GM12891 (cell line): ENCODE results near the gene EED.

ENCODE experiments used
- DNase-seq: peaks from one replicate; pipeline ENCODE4 v3.0.0; 2011; ENCODE audit warnings: low spot score; ENCODE audit not compliant: insufficient read length
- FAIRE-seq: peaks from 2 replicates; lab custom pipeline; 2011; peaks lifted over from hg19 to GRCh38; lab: Jason Lieb, UNC
- PAX5 ChIP-seq: IDR thresholded peaks from 2 replicates; pipeline ENCODE4 v1.6.1; 2011; ENCODE audit warnings: low read length, moderate library complexity, mild to moderate bottlenecking; ENCODE audit not compliant: insufficient read depth, severe bottlenecking
- POLR2A ChIP-seq: IDR thresholded peaks from 2 replicates; pipeline ENCODE4 v1.6.1; 2011; ENCODE audit warnings: low read depth, low read length, control low read depth
- POLR2AphosphoS5 ChIP-seq: IDR thresholded peaks from 2 replicates; pipeline ENCODE4 v1.6.1; 2011; ENCODE audit warnings: low read depth, low read length, control low read depth
- POU2F2 ChIP-seq: IDR thresholded peaks from 2 replicates; pipeline ENCODE4 v1.6.1; 2011; ENCODE audit warnings: low read depth, mild to moderate bottlenecking, control low read depth, low read length, moderate library complexity
- SPI1 ChIP-seq: IDR thresholded peaks from 2 replicates; pipeline ENCODE4 v1.6.1; 2011; ENCODE audit warnings: low read depth, low read length, control low read depth
- TAF1 ChIP-seq: IDR thresholded peaks from 2 replicates; pipeline ENCODE4 v1.6.1; 2011; ENCODE audit warnings: low read depth, low read length, control low read depth

EED gene

GRCh38 chr11:86245369-86246292, 1.1 kb downstream of the EED start:
- no peak for FAIRE-seq
- TF ChIP-seq TAF1: no peak
- TF ChIP-seq POLR2AphosphoS5: no peak
- no peak for TF ChIP-seq PAX5
- TF ChIP-seq SPI1: no peak
- TF ChIP-seq POLR2A: no peak
- no peak for TF ChIP-seq POU2F2
- no peak for DNase-seq

GRCh38 chr11:86246293-86246675, 1.7 kb downstream of the EED start:
- TF ChIP-seq TAF1 (no peak), POLR2AphosphoS5 (no peak), POU2F2 (no peak), PAX5 (no peak), SPI1 (no peak), POLR2A (no peak)
- no peak for DNase-seq

GRCh38 chr11:86247608-86248007, 3.1 kb downstream of the EED start:
- DNase-seq (no peak), FAIRE-seq (no peak)
- TF ChIP-seq TAF1: no peak
- no peak for TF ChIP-seq POLR2AphosphoS5
- no peak for TF ChIP-seq PAX5

More at GRCh38 chr11:86246293-86246675, 1.7 kb downstream of the EED start:
- no peak for FAIRE-seq

GRCh38 chr11:86248609-86249008, 4.1 kb downstream of the EED start:
- TF ChIP-seq POU2F2 (no peak), TAF1 (no peak), POLR2A (no peak), POLR2AphosphoS5 (no peak), SPI1 (no peak), PAX5 (no peak)
- no peak for DNase-seq
- no peak for FAIRE-seq

GRCh38 chr11:86249307-86250098, 5.0 kb downstream of the EED start:
- DNase-seq (no peak), FAIRE-seq (no peak)
- no peak for TF ChIP-seq PAX5
- TF ChIP-seq TAF1: no peak
- TF ChIP-seq POLR2AphosphoS5: no peak
- TF ChIP-seq POU2F2: no peak
- no peak for TF ChIP-seq POLR2A
- no peak for TF ChIP-seq SPI1

GRCh38 chr11:86251345-86251744, 6.8 kb downstream of the EED start:
- DNase-seq (no peak), FAIRE-seq (peak; percentile 23)
- TF ChIP-seq PAX5 (no peak), POLR2AphosphoS5 (no peak), TAF1 (no peak), POLR2A (no peak), SPI1 (no peak), POU2F2 (no peak)

GRCh38 chr11:86255896-86256295, 11.3 kb downstream of the EED start:
- no peak for DNase-seq
- TF ChIP-seq POLR2AphosphoS5: no peak
- peak; percentile 73 for FAIRE-seq

GRCh38 chr11:86256608-86257007, 12.1 kb downstream of the EED start:
- FAIRE-seq: no peak
- DNase-seq: no peak
- TF ChIP-seq PAX5 (no peak), POLR2A (no peak), SPI1 (no peak), POLR2AphosphoS5 (no peak), TAF1 (no peak), POU2F2 (no peak)

GRCh38 chr11:86257446-86257845, 12.9 kb downstream of the EED start:
- no peak for FAIRE-seq
- TF ChIP-seq POU2F2 (no peak), POLR2AphosphoS5 (no peak), SPI1 (no peak), PAX5 (no peak), POLR2A (no peak), TAF1 (no peak)

GRCh38 chr11:86259730-86260129, 15.2 kb downstream of the EED start:
- FAIRE-seq (no peak), DNase-seq (no peak)
- no peak for TF ChIP-seq TAF1
- no peak for TF ChIP-seq SPI1
- TF ChIP-seq POU2F2: no peak
- TF ChIP-seq PAX5: no peak
- no peak for TF ChIP-seq POLR2A
- no peak for TF ChIP-seq POLR2AphosphoS5

More at GRCh38 chr11:86257446-86257845, 12.9 kb downstream of the EED start:
- no peak for DNase-seq

- FAIRE-seq (no peak), DNase-seq (no peak)
- TF ChIP-seq TAF1: no peak
- TF ChIP-seq POLR2A: 0 out of 2 replicates have a peak, but pooled peaks have one; percentile 6
These were observed 16.8 kb downstream of the EED start for GRCh38 chr11:86261328-86261727.
